Activated CD4-positive, CD25-positive, alpha-beta regulatory T cell treated with anti-CD3 and anti-CD28 coated beads, Interleukin-2, amount 50 U/mL, for 16 hours (primary cell): ENCODE results near the gene RPS6KA2.
"Not testable (repeated sequence)": the region's sequence is repeated elsewhere in the genome, so short reads cannot be mapped to it uniquely, and the experiment has no call there.

ENCODE experiments used
- DNase-seq: peaks from one replicate; pipeline ENCODE4 v3.0.0-alpha.2; 2020; ENCODE audit warnings: low read depth, low spot score

The RPS6KA2 gene

GRCh38 chr6:166397849-166398248 is 229.2 kb downstream of the RPS6KA2 start:
- DNase-seq: no peak

GRCh38 chr6:166395778-166396177 is 231.3 kb downstream of the RPS6KA2 start:
- no peak for DNase-seq

- DNase-seq: no peak
These were observed 231.7 kb downstream of the RPS6KA2 start for GRCh38 chr6:166395351-166395750.

GRCh38 chr6:166394036-166394892 is 232.8 kb downstream of the RPS6KA2 start:
- DNase-seq: no peak

- DNase-seq: no peak
These were observed 233.6 kb downstream of the RPS6KA2 start for GRCh38 chr6:166393535-166393823.

GRCh38 chr6:166392755-166393534 is 234.1 kb downstream of the RPS6KA2 start:
- not testable (repeated sequence) for DNase-seq

GRCh38 chr6:166389119-166389518 is 237.9 kb downstream of the RPS6KA2 start:
- DNase-seq: no peak

- no peak for DNase-seq
These were observed 238.6 kb downstream of the RPS6KA2 start for GRCh38 chr6:166388290-166389004.

GRCh38 chr6:166387642-166388289 is 239.3 kb downstream of the RPS6KA2 start:
- no peak for DNase-seq

GRCh38 chr6:166387098-166387497 is 240.0 kb downstream of the RPS6KA2 start:
- DNase-seq: not testable (repeated sequence)

- no peak for DNase-seq
These were observed 240.9 kb downstream of the RPS6KA2 start for GRCh38 chr6:166386111-166386510.

GRCh38 chr6:166383802-166384363 is 243.2 kb downstream of the RPS6KA2 start:
- not testable (repeated sequence) for DNase-seq

GRCh38 chr6:166382933-166383801 is 243.9 kb downstream of the RPS6KA2 start, which contains the start of gene MPC1:
Gene MPC1, minus strand, starts transcription at chr6:166382940. Its CDS starts 64 bp downstream, at chr6:166382876.
- peak; percentile 86 for DNase-seq

GRCh38 chr6:166382500-166382932 is 244.5 kb downstream of the RPS6KA2 start:
- DNase-seq: no peak

GRCh38 chr6:166381733-166382499 is 245.1 kb downstream of the RPS6KA2 start:
- peak; percentile 31 for DNase-seq

- no peak for DNase-seq
These were observed 245.7 kb downstream of the RPS6KA2 start for GRCh38 chr6:166381381-166381732.

GRCh38 chr6:166379800-166380199 is 247.3 kb downstream of the RPS6KA2 start:
- DNase-seq: no peak

- DNase-seq: no peak
These were observed 247.9 kb downstream of the RPS6KA2 start for GRCh38 chr6:166379103-166379586.

- no peak for DNase-seq
These were observed 249.3 kb downstream of the RPS6KA2 start for GRCh38 chr6:166377721-166378120.
